Measurements from ENCODE around the gene SGCA.

SGCA gene

GRCh38 chr17:50184064-50184463, 18.3 kb downstream of the SGCA start:
- peak; percentile 59 for DNase-seq

GRCh38 chr17:50184611-50185398, 19.0 kb downstream of the SGCA start:
- DNase-seq: no peak

GRCh38 chr17:50185631-50186471, 20.0 kb downstream of the SGCA start:
- DNase-seq: no peak

- no peak for DNase-seq
Measured at GRCh38 chr17:50186661-50187393, 21.0 kb downstream of the SGCA start.

GRCh38 chr17:50187394-50187725, 21.6 kb downstream of the SGCA start:
- DNase-seq: no peak

- no peak for DNase-seq
Measured at GRCh38 chr17:50187751-50188530, 22.1 kb downstream of the SGCA start.

- DNase-seq: no peak
Measured at GRCh38 chr17:50188531-50188920, 22.7 kb downstream of the SGCA start.

- no peak for DNase-seq
Measured at GRCh38 chr17:50188921-50189549, 23.2 kb downstream of the SGCA start.

- no peak for DNase-seq
Measured at GRCh38 chr17:50189550-50190292, 23.9 kb downstream of the SGCA start.

GRCh38 chr17:50190293-50190602, 24.4 kb downstream of the SGCA start:
- DNase-seq: no peak

GRCh38 chr17:50190603-50191358, 25.0 kb downstream of the SGCA start:
- DNase-seq: no peak

- DNase-seq: no peak
Measured at GRCh38 chr17:50191359-50192143, 25.7 kb downstream of the SGCA start.

GRCh38 chr17:50192144-50192617, 26.4 kb downstream of the SGCA start:
- DNase-seq: no peak

- DNase-seq: no peak
Measured at GRCh38 chr17:50192618-50193291, 26.9 kb downstream of the SGCA start.

GRCh38 chr17:50194140-50194933, 28.5 kb downstream of the SGCA start:
- DNase-seq: no peak

GRCh38 chr17:50194934-50195865, 29.4 kb downstream of the SGCA start:
- DNase-seq: no peak

- DNase-seq: no peak
Measured at GRCh38 chr17:50196036-50196435, 30.2 kb downstream of the SGCA start.

All from OCI-M1 (cell line).